Body of pancreas (tissue), 4 donors: Measurements from ENCODE around the gene PDE3A. TPM values are rescaled to one million over a fixed set of nuclear protein-coding genes. Genes with fewer than 3 reads are reported as not detected.
A peak's percentile ranks its signal among the peaks of the same experiment; 100 is the strongest.

Source experiments
- ATAC-seq: fragments of 150-250 bp; one replicate; pipeline ENCODE4 v1.9.1; 2016
- DNase-seq, 4 donors: peaks; one replicate each; pipeline ENCODE4 v3.0.0-alpha.2; 2019
- H3K27ac ChIP-seq, 4 donors: fragments of 200-600 bp; sonication (generic); 1 replicate in 3 of 4; 2 replicates in 1 of 4; pipeline versions ENCODE4 v1.5.1 to v1.6.1; 2016 to 2019; ENCODE audit warnings: mild to moderate bottlenecking in 1 of 4, mixed read lengths in 1 of 4, moderate library complexity in 1 of 4
- H3K27me3 ChIP-seq, 2 donors: fragments of 200-600 bp; sonication (generic); one replicate each; pipeline ENCODE4 v1.6.0; 2016; ENCODE audit warnings: mild to moderate bottlenecking in 1 of 2
- H3K36me3 ChIP-seq, 2 donors: fragments of 200-600 bp; sonication (generic); replicated peaks in 1 of 2; 2 replicates each; pipeline ENCODE4 v1.5.1; 2016; ENCODE audit warnings: low read depth in 2 of 2; ENCODE audit not compliant: insufficient read depth in 1 of 2
- H3K4me1 ChIP-seq: fragments of 200-600 bp; sonication (generic); one replicate; pipeline ENCODE4 v1.6.0; 2016
- H3K4me3 ChIP-seq, 2 donors: fragments of 200-600 bp; sonication (generic); 1 replicate in 1 of 2; 2 replicates in 1 of 2; pipeline ENCODE4 v1.5.1; 2016 to 2019
- H3K9me3 ChIP-seq, 3 donors: fragments of 200-600 bp; sonication (generic); 1 replicate in 2 of 3; 2 replicates in 1 of 3; pipeline ENCODE4 v1.5.1; 2016
- CTCF ChIP-seq, 7 experiments: fragments of 450-650 bp in 4 of 7; fragments of 200-600 bp in 3 of 7; sonication (generic) in 3 of 7; IDR thresholded peaks; one replicate each; pipeline ENCODE4 v1.5.1; 2016 to 2019; ENCODE audit warnings: antibody characterized with exemption in 7 of 7
- POLR2A ChIP-seq, 3 donors: fragments of 450-650 bp; IDR thresholded peaks; one replicate each; pipeline ENCODE4 v1.6.1; 2016; ENCODE audit warnings: antibody characterized with exemption in 3 of 3, mild to moderate bottlenecking in 2 of 3
- WGBS, 2 donors: methylation state at CpG; one replicate each; pipeline ENCODE4 v1.1.5; 2017; 5-methylcytosine and 5-hydroxymethylcytosine counted together
- intact Hi-C: fragments of 100-400 bp; cut with DNase I; formaldehyde crosslinking; loops from one replicate; pipeline ENCODE4 v1.15.1; 2023
- total RNA-seq, 2 donors: library from RNA; depleted of rRNA; stranded (reverse); fragments of >200 nt; gene quantifications; one replicate each; pipeline ENCODE4 v1.1.0, GENCODE V29; 2016

Gene PDE3A
- total RNA-seq, 2 donors from 2014 or later: 20.5 to 28.3 TPM

- WGBS, 2 donors: 77 to 79% methylated on average over 4 of the region's 4 CpGs
- H3K27me3 ChIP-seq: no peaks in the 10 kb centered on the region
- no peak overlapping the region for H3K4me3 ChIP-seq
- H3K9me3 ChIP-seq: no peaks in the 10 kb centered on the region
- DNase-seq (no peak), ATAC-seq (no peak)
- intact Hi-C loops: no loop called here
- TF ChIP-seq CTCF (IDR thresholded peaks at IDR 0.05) (no peak), POLR2A (IDR thresholded peaks at IDR 0.05) (no peak)
- H3K36me3 ChIP-seq: no peaks in the 10 kb centered on the region
- H3K27ac ChIP-seq: peak overlapping the region in 1 of 4 donors; percentile 1
- H3K4me1 ChIP-seq: no peaks in the 10 kb centered on the region
Observed at GRCh38 chr12:20525064-20525610, 156.8 kb downstream of the PDE3A start.

- no peak for DNase-seq
- Histone ChIP-seq H3K9me3 (no peaks in the 10 kb centered on the region), H3K27me3 (no peaks in the 10 kb centered on the region), H3K4me1 (no peaks in the 10 kb centered on the region), H3K36me3 (no peaks in the 10 kb centered on the region), H3K27ac (peak overlapping the region in 2 of 4 donors; percentile 17 to 18), H3K4me3 (no peak overlapping the region)
- ATAC-seq: peak; percentile 53
- 33 to 39% methylated on average over 8 of the region's 8 CpGs for WGBS, 2 donors
- no peak for TF ChIP-seq CTCF (IDR thresholded peaks at IDR 0.05)
- no peak for TF ChIP-seq POLR2A (IDR thresholded peaks at IDR 0.05)
- intact Hi-C loops: no loop called here
Observed at GRCh38 chr12:20527417-20528163, 159.3 kb downstream of the PDE3A start.

GRCh38 chr12:20528208-20528607 lies 159.9 kb downstream of the PDE3A start:
- no peak overlapping the region for H3K4me3 ChIP-seq
- no peaks in the 10 kb centered on the region for H3K9me3 ChIP-seq
- no peaks in the 10 kb centered on the region for H3K27me3 ChIP-seq
- 40 to 50% methylated on average over 1 of the region's 1 CpG for WGBS, 2 donors
- intact Hi-C loops: no loop called here
- TF ChIP-seq CTCF (IDR thresholded peaks at IDR 0.05): no peak
- TF ChIP-seq POLR2A (IDR thresholded peaks at IDR 0.05): no peak
- ATAC-seq: no peak
- H3K36me3 ChIP-seq: no peaks in the 10 kb centered on the region
- H3K27ac ChIP-seq: no peak overlapping the region
- no peak for DNase-seq
- H3K4me1 ChIP-seq: no peaks in the 10 kb centered on the region

- Histone ChIP-seq H3K4me1 (no peaks in the 10 kb centered on the region), H3K9me3 (no peaks in the 10 kb centered on the region), H3K4me3 (no peak overlapping the region), H3K36me3 (no peaks in the 10 kb centered on the region), H3K27ac (no peak overlapping the region), H3K27me3 (no peaks in the 10 kb centered on the region)
- DNase-seq (no peak), ATAC-seq (no peak)
- TF ChIP-seq POLR2A (IDR thresholded peaks at IDR 0.05) (no peak), CTCF (IDR thresholded peaks at IDR 0.05) (no peak)
- intact Hi-C loops: no loop called here
- 57 to 59% methylated on average over 4 of the region's 4 CpGs for WGBS, 2 donors
Observed at GRCh38 chr12:20546267-20546666, 177.9 kb downstream of the PDE3A start.
